Erythroblast (primary cell): ENCODE data around the gene DNAJB13.

Source experiments
- GATA1 ChIP-seq: IDR thresholded peaks from 2 replicates; pipeline ENCODE4 v1.6.1; 2011; ENCODE audit warnings: low read depth, mild to moderate bottlenecking, control low read depth, low read length, moderate library complexity
- POLR2A ChIP-seq: IDR thresholded peaks from 2 replicates; pipeline ENCODE4 v1.6.1; 2011; ENCODE audit warnings: mild to moderate bottlenecking, low read length

- no peak for TF ChIP-seq POLR2A
- TF ChIP-seq GATA1: no peak
Observed at GRCh38 chr11:73944085-73944484, 6.7 kb upstream of the DNAJB13 start.
